GM19023 (cell line): Measurements from ENCODE around the gene TEKT2.

ENCODE experiments used
- ATAC-seq: cut with Tn5 transposase; IDR thresholded peaks from one replicate; pipeline ENCODE4 v1.9.1; 2021; ENCODE audit warnings: mild to moderate bottlenecking, moderate library complexity; ENCODE audit not compliant: unreplicated experiment

Gene TEKT2

DNA sequence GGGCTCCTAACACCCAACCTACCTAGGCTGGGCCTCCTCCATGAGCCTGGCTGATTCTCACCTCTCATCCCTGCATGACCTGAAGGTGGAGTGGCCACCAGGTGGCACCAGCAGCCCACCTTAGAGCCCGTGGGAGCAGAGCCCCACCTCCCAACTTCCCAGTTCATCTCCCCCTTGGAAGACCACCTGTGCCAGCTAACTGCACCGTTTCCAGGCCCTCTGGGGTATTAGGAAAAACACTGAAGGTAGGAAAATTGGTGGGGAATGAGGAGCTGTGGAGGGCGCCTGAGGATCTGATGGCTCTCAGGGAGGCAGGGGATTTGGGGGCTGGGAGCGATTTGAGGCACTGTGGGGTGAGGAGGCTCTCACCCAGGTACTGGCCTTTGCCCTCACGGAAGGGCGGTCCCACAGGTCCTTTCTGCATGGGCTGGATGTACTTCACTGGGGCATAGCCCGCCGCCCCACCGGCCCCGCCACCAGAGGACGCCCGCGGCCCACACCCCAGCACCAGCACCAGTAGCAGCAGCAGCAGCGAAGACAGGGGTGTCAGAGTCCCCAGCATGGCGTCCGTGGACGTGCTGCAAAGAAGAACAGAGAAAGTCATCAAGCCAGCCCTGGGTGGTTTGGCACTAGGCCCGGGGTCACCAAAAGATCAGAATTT lies 15.9 kb downstream of the TEKT2 start:
- ATAC-seq = no peak

- no peak for ATAC-seq
Measured at GRCh38 chr1:36100376-36100775, 16.5 kb downstream of the TEKT2 start.

DNA sequence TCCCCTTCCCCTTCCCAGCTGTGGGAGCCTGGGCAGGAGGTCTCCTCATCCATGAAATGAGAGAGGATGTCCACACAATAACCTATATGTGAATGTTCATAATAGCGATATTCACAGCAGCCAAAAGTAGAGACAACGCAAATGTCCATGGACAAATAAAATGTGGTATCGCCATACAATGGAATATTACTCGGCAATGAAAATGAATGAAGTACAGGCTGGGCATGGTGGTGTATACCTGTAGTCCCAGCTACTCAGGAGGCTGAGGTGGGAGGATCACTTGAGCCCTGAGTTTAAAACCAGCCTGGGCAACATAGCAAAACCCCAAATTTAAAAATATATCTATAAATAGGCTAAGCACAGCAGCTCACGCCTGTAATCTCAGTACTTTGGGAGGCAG lies 17.7 kb downstream of the TEKT2 start:
- ATAC-seq = no peak

- ATAC-seq = no peak
Measured at GRCh38 chr1:36106269-36106668, 22.4 kb downstream of the TEKT2 start.

DNA sequence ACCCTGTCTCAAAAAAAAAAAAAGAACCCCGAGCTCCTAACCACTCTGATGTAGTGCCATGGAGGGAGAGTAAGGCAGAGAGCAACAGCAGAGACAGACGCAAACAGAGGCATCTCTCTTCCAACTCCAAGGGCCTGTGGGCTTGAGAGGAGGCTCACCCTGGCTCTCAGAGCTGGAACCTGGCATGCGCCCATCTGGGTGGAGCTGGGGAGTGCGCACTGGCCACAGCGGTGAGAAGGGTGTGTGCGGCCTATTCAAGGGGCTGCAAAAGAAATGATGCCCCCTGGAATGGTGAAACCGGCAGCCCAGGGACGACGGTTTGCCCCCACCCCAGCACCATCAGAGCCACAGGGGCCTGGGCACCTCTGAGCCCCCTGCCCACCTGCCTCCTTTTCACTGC lies 23.5 kb downstream of the TEKT2 start:
- ATAC-seq = no peak

DNA sequence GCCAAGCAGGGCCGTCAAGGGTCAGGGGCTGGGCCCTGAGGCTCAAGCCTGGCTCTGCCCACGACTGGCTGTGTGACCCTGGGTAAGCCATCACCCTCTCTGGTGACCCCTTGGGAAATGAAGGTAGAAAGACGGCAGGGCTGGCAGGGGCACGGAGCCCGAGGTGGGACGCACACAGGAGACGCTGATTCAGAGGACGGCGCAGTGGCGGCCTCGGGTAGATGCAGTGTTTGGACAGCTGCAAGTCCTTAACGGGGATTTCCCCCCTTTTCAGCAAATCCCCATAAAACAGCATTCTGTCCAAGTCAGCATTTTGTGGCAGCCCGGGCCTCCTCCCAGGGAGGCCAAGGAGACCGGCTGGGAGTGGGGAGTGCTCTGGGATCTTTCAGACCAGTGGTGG lies 24.4 kb downstream of the TEKT2 start:
- ATAC-seq = no peak

GRCh38 chr1:36109041-36109679 lies 25.3 kb downstream of the TEKT2 start:
- ATAC-seq = no peak

- no peak for ATAC-seq
Measured at GRCh38 chr1:36111151-36111550, 27.3 kb downstream of the TEKT2 start.

DNA sequence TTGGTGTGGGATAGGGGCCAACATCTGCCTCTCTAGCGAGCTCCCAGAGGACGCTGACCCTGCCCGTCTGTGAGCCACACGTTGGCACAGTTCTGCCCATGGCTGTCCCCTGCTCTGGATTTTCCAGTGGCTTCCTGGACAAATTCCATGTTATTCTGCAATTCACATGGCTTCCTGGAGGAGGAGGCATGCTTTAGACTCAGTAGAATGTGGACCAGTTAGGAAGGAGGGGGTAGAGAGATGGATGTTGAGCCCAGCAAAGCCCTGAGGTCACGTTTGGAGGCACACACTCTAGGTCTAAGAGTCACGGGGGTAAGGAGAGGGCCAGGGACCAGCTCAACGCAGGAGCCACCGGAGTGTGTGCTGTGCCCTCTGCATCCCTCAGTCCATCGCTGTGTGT lies 28.9 kb downstream of the TEKT2 start:
- ATAC-seq = no peak

DNA sequence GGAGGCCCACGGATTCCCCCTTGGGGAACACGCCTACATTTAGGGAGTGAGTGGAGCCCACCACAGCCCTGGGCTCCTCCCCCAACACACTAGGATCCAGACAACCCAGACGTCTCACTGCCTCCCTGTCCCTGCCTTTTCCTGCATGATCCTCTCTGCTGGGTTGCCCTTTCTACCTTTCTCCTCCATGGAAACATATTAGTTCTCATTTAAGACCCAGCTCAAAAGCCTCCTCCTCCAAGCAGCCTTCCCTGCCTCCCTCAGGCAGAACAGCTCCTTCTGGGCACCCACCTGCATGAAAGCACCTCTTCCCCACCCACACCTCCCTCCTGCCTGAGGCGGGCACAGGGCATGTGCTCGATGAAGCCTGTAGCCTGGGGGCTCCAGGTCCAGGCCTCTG lies 30.5 kb downstream of the TEKT2 start:
- no peak for ATAC-seq

GRCh38 chr1:36115200-36115669 lies 31.3 kb downstream of the TEKT2 start:
- no peak for ATAC-seq

- ATAC-seq = no peak
Measured at GRCh38 chr1:36115931-36116330, 32.0 kb downstream of the TEKT2 start.

DNA sequence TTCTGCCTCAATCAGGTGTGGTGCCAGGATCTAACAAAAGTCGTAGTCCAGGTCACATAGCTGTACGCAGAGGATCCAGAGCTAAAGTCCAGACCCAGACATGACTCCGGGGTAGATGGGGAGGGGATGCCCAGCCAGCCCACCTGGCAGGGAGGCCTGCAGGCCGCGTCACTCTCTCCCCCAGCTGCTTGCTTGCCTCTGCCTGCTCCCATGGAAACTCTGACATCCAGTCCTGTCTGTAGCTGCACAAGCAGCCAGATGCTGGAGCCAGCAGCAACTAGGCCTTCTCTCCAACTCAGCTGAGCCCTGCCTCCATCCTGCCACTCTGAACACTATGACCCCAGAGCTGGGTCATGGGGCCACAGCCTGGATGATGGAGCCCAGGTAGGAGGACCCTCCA lies 33.0 kb downstream of the TEKT2 start:
- no peak for ATAC-seq

GRCh38 chr1:36118447-36119204 lies 34.7 kb downstream of the TEKT2 start:
- ATAC-seq = no peak

DNA sequence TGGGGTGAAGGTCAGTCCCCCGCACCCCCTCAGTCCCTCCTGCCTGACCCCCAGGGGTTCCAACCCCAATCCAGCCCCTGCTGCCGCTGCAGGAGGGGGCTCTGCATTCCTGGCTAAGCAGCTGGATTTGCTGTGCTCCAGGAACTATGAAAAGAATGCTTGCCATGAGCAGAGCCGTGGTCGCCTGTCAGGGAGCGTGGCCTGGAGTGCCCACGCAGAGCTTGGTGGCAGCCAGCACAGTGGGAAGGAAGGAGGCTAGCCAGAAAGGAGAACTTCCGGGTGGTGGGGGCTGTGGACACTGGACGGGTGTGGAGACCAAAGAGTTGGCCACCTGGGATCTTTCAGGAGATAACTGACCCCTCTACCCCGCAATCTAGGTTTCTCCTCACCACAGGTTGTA lies 35.6 kb downstream of the TEKT2 start:
- ATAC-seq = no peak

DNA sequence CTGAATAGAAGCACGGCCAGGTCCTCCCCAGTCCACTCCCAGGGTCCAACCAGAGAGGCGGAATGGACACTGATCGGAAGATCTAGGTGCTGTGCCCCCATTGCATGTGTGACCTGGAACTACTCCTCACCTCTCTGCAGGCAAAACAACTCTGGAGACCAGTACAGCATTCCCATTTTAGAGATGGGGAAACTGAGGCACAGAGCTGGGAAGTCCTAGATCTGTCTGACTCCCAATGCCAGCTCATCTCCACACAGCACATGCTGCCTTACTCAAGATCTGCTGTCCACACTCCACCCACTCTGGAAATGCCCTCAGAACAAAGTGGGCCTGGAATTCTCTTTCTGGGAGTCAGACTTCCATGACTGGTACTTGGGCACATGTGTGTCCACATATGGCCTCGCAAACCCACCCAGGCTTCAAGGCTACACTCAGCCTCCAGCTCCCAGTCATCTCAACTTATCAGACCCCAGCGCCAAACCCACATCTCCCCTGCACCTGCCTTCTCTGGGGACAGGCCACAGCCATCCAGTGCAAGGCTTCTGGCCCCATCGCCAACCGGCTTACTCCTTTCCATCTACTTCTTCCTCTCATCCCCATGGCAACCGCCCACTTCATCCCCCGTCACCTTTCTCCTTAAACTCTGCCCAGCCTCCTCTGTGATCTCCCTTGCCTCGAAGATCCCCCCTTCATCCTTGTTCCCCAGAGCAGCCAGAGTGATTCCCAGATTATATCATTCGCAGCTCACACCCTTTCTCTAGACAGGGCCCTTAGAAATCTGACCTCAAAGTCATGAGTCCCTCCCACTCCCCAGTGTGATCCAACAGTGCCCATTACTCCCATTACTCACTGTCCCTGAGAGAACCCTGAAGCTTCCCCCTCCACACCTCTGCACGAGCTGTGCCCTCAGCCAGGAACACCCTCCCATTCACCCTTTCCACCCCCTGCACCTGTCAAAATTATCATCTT lies 38.5 kb downstream of the TEKT2 start:
- ATAC-seq = no peak

DNA sequence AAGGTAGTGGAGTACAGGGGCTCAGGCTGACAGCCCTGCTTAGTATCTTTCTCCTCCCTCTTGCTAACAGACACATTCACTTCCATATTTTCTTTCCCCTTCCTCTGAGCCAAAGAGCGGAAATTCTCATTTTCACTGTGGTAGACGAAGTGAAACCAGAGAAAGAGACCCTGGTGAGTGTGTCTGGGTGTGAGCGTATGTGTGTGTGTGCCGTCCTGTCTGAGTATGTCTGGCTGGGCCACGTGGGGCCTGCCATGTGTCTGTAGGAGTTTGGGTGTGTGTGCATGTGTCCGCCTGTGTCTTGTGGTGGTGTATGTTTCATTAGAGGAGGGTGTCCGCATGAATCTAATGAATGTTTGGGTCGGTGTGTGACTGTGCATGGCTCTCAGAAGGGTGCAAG lies 39.5 kb downstream of the TEKT2 start:
- ATAC-seq = no peak

DNA sequence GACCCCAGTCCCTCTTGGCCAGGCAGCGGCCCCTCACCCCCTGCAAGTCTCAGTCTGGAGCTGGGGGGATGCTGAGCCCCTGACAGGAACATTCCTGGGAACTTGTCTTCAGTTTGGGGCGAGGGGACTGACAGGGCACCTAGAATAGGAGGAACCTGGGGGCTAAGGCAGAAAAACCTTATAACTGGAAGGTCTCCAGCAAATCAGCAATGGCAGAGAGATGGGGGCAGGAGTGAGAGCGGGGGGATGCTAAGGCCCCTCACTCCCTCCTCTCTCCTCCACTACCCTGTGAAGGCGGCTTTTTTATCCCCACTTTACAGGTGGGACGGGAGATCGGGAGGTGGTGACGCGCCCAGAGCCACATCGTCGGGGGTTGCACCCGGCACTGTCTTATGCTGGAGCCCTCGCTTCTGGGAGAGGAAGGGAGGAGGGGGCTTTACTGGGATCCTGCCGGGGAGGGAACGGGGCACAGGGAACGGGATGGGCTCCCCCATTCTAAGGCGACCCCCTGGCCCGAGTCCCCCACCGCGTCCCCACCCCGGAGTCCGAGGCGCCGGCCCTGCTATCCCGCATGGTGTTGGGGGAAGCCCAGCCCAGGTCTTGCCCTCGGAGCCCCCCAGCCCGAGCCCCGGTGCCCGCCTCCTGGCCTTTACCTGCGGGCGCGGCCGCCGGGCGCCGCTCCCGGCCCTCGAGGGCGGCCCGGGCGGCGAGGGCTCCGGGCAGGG lies 40.7 kb downstream of the TEKT2 start:
- no peak for ATAC-seq

GRCh38 chr1:36125129-36125991 lies 41.5 kb downstream of the TEKT2 start, which contains the start of gene COL8A2:
Gene COL8A2, minus strand, starts transcription at chr1:36125222. Its CDS starts 24,980 bp downstream, at chr1:36100242.
- ATAC-seq = no peak
